Activated T-helper 1 cell treated with anti-CD3 and anti-CD28 coated beads, Interleukin-12 subunit alpha, Interleukin-12 subunit beta, Interleukin-2, Interleukin-4 antibody, amounts not matched to agents 30 ng/mL and 10 ng/mL and 1 ng/mL, durations not matched to agents 14 hours and 24 hours and 36 hours (primary cell): ENCODE measurements around the gene MBLAC2. TPM values are rescaled to one million over a fixed set of nuclear protein-coding genes. Genes with fewer than 3 reads are reported as not detected.

Experiments
- DNase-seq: peaks from one replicate; pipeline ENCODE4 v3.0.0; 2021; ENCODE audit warnings: low spot score
- H3K27ac Mint-ChIP-seq: one replicate; pipeline ENCODE4 v1.8.0; 2021; ENCODE audit warnings: mild to moderate bottlenecking, mixed read lengths
- H3K27me3 Mint-ChIP-seq: one replicate; pipeline ENCODE4 v1.8.0; 2022; ENCODE audit warnings: mild to moderate bottlenecking, moderate library complexity, mixed read lengths; ENCODE audit not compliant: insufficient read depth
- H3K36me3 Mint-ChIP-seq: one replicate; pipeline ENCODE4 v1.8.0; 2021; ENCODE audit warnings: low read depth, mixed read lengths
- H3K4me1 Mint-ChIP-seq: one replicate; pipeline ENCODE4 v1.8.0; 2021; ENCODE audit warnings: low read depth, mixed read lengths
- H3K4me3 Mint-ChIP-seq: one replicate; pipeline ENCODE4 v1.8.0; 2021; ENCODE audit warnings: mild to moderate bottlenecking, moderate library complexity, mixed read lengths
- H3K9me3 Mint-ChIP-seq: one replicate; pipeline ENCODE4 v1.8.0; 2021; ENCODE audit warnings: mixed read lengths
- intact Hi-C: fragments of 100-400 bp; cut with micrococcal nuclease; formaldehyde crosslinking; loops from one replicate; pipeline ENCODE4 v1.15.1; 2024
- total RNA-seq: library from RNA; stranded (reverse); gene quantifications from 2 replicates; pipeline ENCODE4 v1.2.3, GENCODE V29; 2022

The MBLAC2 gene
- total RNA-seq, 1 donor from 2014 or later: 5.0 TPM

- no peak for DNase-seq
- no peak overlapping the region for H3K4me3 Mint-ChIP-seq
- H3K27ac Mint-ChIP-seq: no peak overlapping the region
- intact Hi-C loops: no loop called here
- peaks cover 14% of the 10 kb centered on the region for H3K4me1 Mint-ChIP-seq
- no peaks in the 10 kb centered on the region for H3K9me3 Mint-ChIP-seq
- H3K36me3 Mint-ChIP-seq: peaks cover 6% of the 10 kb centered on the region
- no peaks in the 10 kb centered on the region for H3K27me3 Mint-ChIP-seq
These were observed 6.1 kb upstream of the MBLAC2 start for GRCh38 chr5:90480699-90481098.

- Mint-ChIP-seq H3K9me3 (no peaks in the 10 kb centered on the region), H3K27ac (no peak overlapping the region), H3K27me3 (no peaks in the 10 kb centered on the region), H3K36me3 (peaks cover 5% of the 10 kb centered on the region), H3K4me1 (peaks cover 22% of the 10 kb centered on the region), H3K4me3 (no peak overlapping the region)
- DNase-seq: no peak
- intact Hi-C loops: no loop called here
These were observed 5.2 kb upstream of the MBLAC2 start for GRCh38 chr5:90479611-90480385.

GRCh38 chr5:90477621-90478215, 3.1 kb upstream of the MBLAC2 start:
- H3K27me3 Mint-ChIP-seq: no peaks in the 10 kb centered on the region
- H3K4me3 Mint-ChIP-seq: no peak overlapping the region
- H3K36me3 Mint-ChIP-seq: peaks cover 4% of the 10 kb centered on the region
- peaks cover 33% of the 10 kb centered on the region for H3K4me1 Mint-ChIP-seq
- no peaks in the 10 kb centered on the region for H3K9me3 Mint-ChIP-seq
- no peak for DNase-seq
- intact Hi-C loops: no loop called here
- no peak overlapping the region for H3K27ac Mint-ChIP-seq

- intact Hi-C loops: no loop called here
- no peaks in the 10 kb centered on the region for H3K9me3 Mint-ChIP-seq
- peaks cover 36% of the 10 kb centered on the region for H3K4me1 Mint-ChIP-seq
- no peak overlapping the region for H3K27ac Mint-ChIP-seq
- no peak for DNase-seq
- H3K4me3 Mint-ChIP-seq: no peak overlapping the region
- H3K36me3 Mint-ChIP-seq: peaks cover 4% of the 10 kb centered on the region
- no peaks in the 10 kb centered on the region for H3K27me3 Mint-ChIP-seq
These were observed 2.5 kb upstream of the MBLAC2 start for GRCh38 chr5:90477073-90477472.

GRCh38 chr5:90476391-90476790, 1.8 kb upstream of the MBLAC2 start:
- intact Hi-C loops: no loop called here
- no peak overlapping the region for H3K27ac Mint-ChIP-seq
- peaks cover 36% of the 10 kb centered on the region for H3K4me1 Mint-ChIP-seq
- peaks cover 4% of the 10 kb centered on the region for H3K36me3 Mint-ChIP-seq
- H3K4me3 Mint-ChIP-seq: peak overlapping the region; percentile 76
- DNase-seq: no peak
- H3K27me3 Mint-ChIP-seq: no peaks in the 10 kb centered on the region
- H3K9me3 Mint-ChIP-seq: no peaks in the 10 kb centered on the region

- peaks cover 43% of the 10 kb centered on the region for H3K4me1 Mint-ChIP-seq
- peaks cover 11% of the 10 kb centered on the region for H3K36me3 Mint-ChIP-seq
- no peak overlapping the region for H3K27ac Mint-ChIP-seq
- intact Hi-C loops: no loop called here
- H3K27me3 Mint-ChIP-seq: no peaks in the 10 kb centered on the region
- no peak for DNase-seq
- peak overlapping the region; percentile 98 for H3K4me3 Mint-ChIP-seq
- H3K9me3 Mint-ChIP-seq: no peaks in the 10 kb centered on the region
These were observed 937 bp upstream of the MBLAC2 start for GRCh38 chr5:90475436-90475980.

GRCh38 chr5:90473396-90474234, 956 bp downstream of the MBLAC2 start:
- Mint-ChIP-seq H3K9me3 (no peaks in the 10 kb centered on the region), H3K27me3 (no peaks in the 10 kb centered on the region), H3K36me3 (peaks cover 15% of the 10 kb centered on the region), H3K27ac (peak overlapping the region; percentile 97), H3K4me1 (peaks cover 44% of the 10 kb centered on the region), H3K4me3 (peak overlapping the region; percentile 98)
- DNase-seq: peak; percentile 14
- intact Hi-C loops: loop anchor here (1.0 kb wide), 5 partner anchors 34 to 907 kb away; partner anchors contain the start of gene LYSMD3

- peak overlapping the region; percentile 98 for H3K4me3 Mint-ChIP-seq
- no peaks in the 10 kb centered on the region for H3K27me3 Mint-ChIP-seq
- peak overlapping the region; percentile 97 for H3K27ac Mint-ChIP-seq
- intact Hi-C loops: no loop called here
- DNase-seq: no peak
- H3K9me3 Mint-ChIP-seq: no peaks in the 10 kb centered on the region
- H3K4me1 Mint-ChIP-seq: peaks cover 44% of the 10 kb centered on the region
- peaks cover 19% of the 10 kb centered on the region for H3K36me3 Mint-ChIP-seq
These were observed 1.7 kb downstream of the MBLAC2 start for GRCh38 chr5:90472783-90473395.

- Mint-ChIP-seq H3K4me1 (no peaks in the 10 kb centered on the region), H3K36me3 (peaks cover 2% of the 10 kb centered on the region), H3K27ac (no peak overlapping the region), H3K27me3 (no peaks in the 10 kb centered on the region), H3K9me3 (no peaks in the 10 kb centered on the region), H3K4me3 (no peak overlapping the region)
- intact Hi-C loops: no loop called here
- no peak for DNase-seq
These were observed 13.3 kb downstream of the MBLAC2 start for GRCh38 chr5:90461288-90461687.

- Mint-ChIP-seq H3K27me3 (peaks cover 3% of the 10 kb centered on the region), H3K36me3 (no peaks in the 10 kb centered on the region), H3K4me1 (no peaks in the 10 kb centered on the region), H3K9me3 (no peaks in the 10 kb centered on the region), H3K27ac (no peak overlapping the region), H3K4me3 (no peak overlapping the region)
- intact Hi-C loops: no loop called here
- no peak for DNase-seq
These were observed 27.6 kb downstream of the MBLAC2 start for GRCh38 chr5:90446961-90447360.

GRCh38 chr5:90440644-90441043, 33.9 kb downstream of the MBLAC2 start:
- Mint-ChIP-seq H3K27ac (no peak overlapping the region), H3K9me3 (no peaks in the 10 kb centered on the region), H3K4me3 (peak overlapping the region; percentile 80)

GRCh38 chr5:90438100-90438499, 36.5 kb downstream of the MBLAC2 start:
- peaks cover 15% of the 10 kb centered on the region for H3K27me3 Mint-ChIP-seq
- no peak for DNase-seq
- intact Hi-C loops: no loop called here
- H3K27ac Mint-ChIP-seq: no peak overlapping the region
- no peaks in the 10 kb centered on the region for H3K36me3 Mint-ChIP-seq
- H3K9me3 Mint-ChIP-seq: no peaks in the 10 kb centered on the region
- H3K4me3 Mint-ChIP-seq: no peak overlapping the region
- peaks cover 10% of the 10 kb centered on the region for H3K4me1 Mint-ChIP-seq

More at GRCh38 chr5:90440644-90441043, 33.9 kb downstream of the MBLAC2 start:
- Mint-ChIP-seq H3K36me3 (no peaks in the 10 kb centered on the region), H3K4me1 (peaks cover 10% of the 10 kb centered on the region), H3K27me3 (peaks cover 13% of the 10 kb centered on the region)
- no peak for DNase-seq
- intact Hi-C loops: loop anchor here (1.0 kb wide), 1 partner anchor 343 kb away; no protein-coding TSS in a partner anchor
